Ectodermal cell (in vitro differentiated cells): ENCODE data around the gene SYNRG. TPM values are rescaled to one million over a fixed set of nuclear protein-coding genes. Genes with fewer than 3 reads are reported as not detected.

Source experiments
- H3K27ac ChIP-seq: 2 replicates; pipeline ENCODE4 v1.7.0; 2013; ENCODE audit warnings: mild to moderate bottlenecking, low read depth, low read length; ENCODE audit not compliant: insufficient read depth, poor library complexity, severe bottlenecking
- H3K27me3 ChIP-seq: 2 replicates; pipeline ENCODE4 v1.7.0; 2013; ENCODE audit warnings: mild to moderate bottlenecking, low read length; ENCODE audit not compliant: insufficient read depth, control insufficient read depth, poor library complexity, severe bottlenecking
- H3K36me3 ChIP-seq: one replicate; pipeline ENCODE4 v1.7.0; 2013; ENCODE audit warnings: low read length; ENCODE audit not compliant: control insufficient read depth, insufficient read depth
- H3K4me1 ChIP-seq: one replicate; pipeline ENCODE4 v1.7.0; 2013; ENCODE audit warnings: low read length; ENCODE audit not compliant: control insufficient read depth, insufficient read depth
- H3K4me3 ChIP-seq: 2 replicates; pipeline ENCODE4 v1.7.0; 2013; ENCODE audit warnings: low read depth, low read length, control low read depth; ENCODE audit not compliant: insufficient read depth
- H3K9me3 ChIP-seq: 2 replicates; pipeline ENCODE4 v1.7.0; 2013; ENCODE audit warnings: mild to moderate bottlenecking, low read length, moderate library complexity; ENCODE audit not compliant: control insufficient read depth
- WGBS, 2 experiments: methylation state at CpG; one replicate each; pipeline ENCODE4 v1.1.7; 2013; ENCODE audit warnings: missing lambda C conversion rate in 2 of 2; 5-methylcytosine and 5-hydroxymethylcytosine counted together
- polyA plus RNA-seq, 4 experiments: library from polyadenylated mRNA; stranded (reverse); fragments of 50-300 nt; gene quantifications; one replicate each; pipeline ENCODE4 v1.2.3, GENCODE V29; 2013

Gene SYNRG
- polyA plus RNA-seq (2013, experiment 1 of 4): 51.4 TPM
- 53.0 TPM for polyA plus RNA-seq (2013, experiment 2 of 4)
- polyA plus RNA-seq (2013, experiment 3 of 4): 39.9 TPM
- 43.5 TPM for polyA plus RNA-seq (2013, experiment 4 of 4)

- H3K27ac ChIP-seq: peak within 1 kb of the TSS; percentile 84
- no peaks in the 10 kb centered on the region for H3K27me3 ChIP-seq
- WGBS, 2 experiments: 3% methylated on average over 60 of the region's 60 CpGs
- peak within 1 kb of the TSS; percentile 65 for H3K4me3 ChIP-seq
- no peaks in the 10 kb centered on the region for H3K9me3 ChIP-seq
- peaks cover 11% of the 10 kb centered on the region for H3K36me3 ChIP-seq
- no peaks in the 10 kb centered on the region for H3K4me1 ChIP-seq
These were observed at the start of gene SYNRG for GRCh38 chr17:37609170-37610040. Gene SYNRG, minus strand, starts transcription at chr17:37609418. Its CDS starts 63 bp downstream, at chr17:37609355.

- H3K4me3 ChIP-seq: no peak overlapping the region
- peaks cover 33% of the 10 kb centered on the region for H3K27me3 ChIP-seq
- H3K27ac ChIP-seq: no peak overlapping the region
- WGBS, 2 experiments: 94% methylated on average over 1 of the region's 1 CpG
- peaks cover 3% of the 10 kb centered on the region for H3K4me1 ChIP-seq
- no peaks in the 10 kb centered on the region for H3K36me3 ChIP-seq
- no peaks in the 10 kb centered on the region for H3K9me3 ChIP-seq
These were observed 48.0 kb upstream of the SYNRG start for GRCh38 chr17:37657202-37657601.

GRCh38 chr17:37651849-37652248 is 42.6 kb upstream of the SYNRG start:
- H3K27me3 ChIP-seq: peaks cover 30% of the 10 kb centered on the region
- H3K4me1 ChIP-seq: no peaks in the 10 kb centered on the region
- no peaks in the 10 kb centered on the region for H3K36me3 ChIP-seq
- no peaks in the 10 kb centered on the region for H3K9me3 ChIP-seq
- no peak overlapping the region for H3K27ac ChIP-seq
- WGBS, 2 experiments: 81 to 88% methylated on average over 2 of the region's 2 CpGs
- no peak overlapping the region for H3K4me3 ChIP-seq

GRCh38 chr17:37650419-37651003 is 41.3 kb upstream of the SYNRG start:
- WGBS, 2 experiments: 54 to 55% methylated on average over 6 of the region's 6 CpGs
- Histone ChIP-seq H3K4me3 (no peak overlapping the region), H3K27me3 (peaks cover 43% of the 10 kb centered on the region), H3K4me1 (no peaks in the 10 kb centered on the region), H3K27ac (no peak overlapping the region), H3K9me3 (no peaks in the 10 kb centered on the region), H3K36me3 (no peaks in the 10 kb centered on the region)

GRCh38 chr17:37648555-37648954 is 39.3 kb upstream of the SYNRG start:
- no peak overlapping the region for H3K4me3 ChIP-seq
- H3K4me1 ChIP-seq: no peaks in the 10 kb centered on the region
- no peaks in the 10 kb centered on the region for H3K9me3 ChIP-seq
- 60 to 86% methylated on average over 2 of the region's 2 CpGs for WGBS, 2 experiments
- peaks cover 61% of the 10 kb centered on the region for H3K27me3 ChIP-seq
- H3K36me3 ChIP-seq: no peaks in the 10 kb centered on the region
- no peak overlapping the region for H3K27ac ChIP-seq

- 86 to 89% methylated on average over 1 of the region's 1 CpG for WGBS, 2 experiments
- no peaks in the 10 kb centered on the region for H3K4me1 ChIP-seq
- peaks cover 62% of the 10 kb centered on the region for H3K27me3 ChIP-seq
These were observed 38.6 kb upstream of the SYNRG start for GRCh38 chr17:37647856-37648255.

GRCh38 chr17:37643869-37644268 is 34.7 kb upstream of the SYNRG start:
- Histone ChIP-seq H3K36me3 (peaks cover 11% of the 10 kb centered on the region), H3K9me3 (no peaks in the 10 kb centered on the region), H3K27ac (no peak overlapping the region), H3K4me3 (peak overlapping the region; percentile 86), H3K27me3 (peaks cover 51% of the 10 kb centered on the region), H3K4me1 (peaks cover 8% of the 10 kb centered on the region)
- 79 to 82% methylated on average over 3 of the region's 3 CpGs for WGBS, 2 experiments

More at GRCh38 chr17:37647856-37648255, 38.6 kb upstream of the SYNRG start:
- Histone ChIP-seq H3K9me3 (no peaks in the 10 kb centered on the region), H3K4me3 (no peak overlapping the region), H3K36me3 (no peaks in the 10 kb centered on the region), H3K27ac (no peak overlapping the region)

GRCh38 chr17:37643118-37643766 is 34.0 kb upstream of the SYNRG start, which contains the start of gene DDX52:
Gene DDX52, minus strand, starts transcription at chr17:37643446. Its CDS starts 26 bp downstream, at chr17:37643420.
- peaks cover 8% of the 10 kb centered on the region for H3K4me1 ChIP-seq
- no peaks in the 10 kb centered on the region for H3K9me3 ChIP-seq
- peak within 1 kb of the TSS; percentile 86 for H3K4me3 ChIP-seq
- H3K36me3 ChIP-seq: peaks cover 13% of the 10 kb centered on the region
- whole genome bisulfite sequencing, 2 experiments: 0 to 1% methylated on average over 41 to 42 of the region's 43 CpGs
- peaks cover 44% of the 10 kb centered on the region for H3K27me3 ChIP-seq
- H3K27ac ChIP-seq: peak within 1 kb of the TSS; percentile 65

GRCh38 chr17:37642681-37643080 is 33.5 kb upstream of the SYNRG start:
- Histone ChIP-seq H3K27me3 (peaks cover 39% of the 10 kb centered on the region), H3K4me3 (peak overlapping the region; percentile 86), H3K27ac (peak overlapping the region; percentile 65), H3K36me3 (peaks cover 18% of the 10 kb centered on the region), H3K4me1 (peaks cover 8% of the 10 kb centered on the region), H3K9me3 (no peaks in the 10 kb centered on the region)
- WGBS, 2 experiments: 1 to 3% methylated on average over 7 of the region's 7 CpGs

- H3K4me1 ChIP-seq: peaks cover 8% of the 10 kb centered on the region
- H3K4me3 ChIP-seq: no peak overlapping the region
- H3K27ac ChIP-seq: no peak overlapping the region
- no peaks in the 10 kb centered on the region for H3K9me3 ChIP-seq
- H3K27me3 ChIP-seq: peaks cover 14% of the 10 kb centered on the region
- peaks cover 27% of the 10 kb centered on the region for H3K36me3 ChIP-seq
These were observed 30.8 kb upstream of the SYNRG start for GRCh38 chr17:37640015-37640414.
